Epidermal melanocyte (primary cell): ENCODE data around the gene RBM41.
"Not testable (repeated sequence)": the region's sequence is repeated elsewhere in the genome, so short reads cannot be mapped to it uniquely, and the experiment has no call there.

ENCODE experiments used
- DNase-seq: peaks from one replicate; pipeline ENCODE4 v3.0.0; 2011; ENCODE audit warnings: low spot score; ENCODE audit not compliant: insufficient read length

The RBM41 gene

GRCh38 chrX:107118322-107119147 lies at the start of gene RBM41:
Gene RBM41 (minus strand): TSS chrX:107118822. CDS start chrX:107118773, 49 bp downstream.
- DNase-seq: peak; percentile 19

- DNase-seq: no peak
Observed at GRCh38 chrX:107168257-107168656, 49.6 kb upstream of the RBM41 start.

- no peak for DNase-seq
Observed at GRCh38 chrX:107167163-107167921, 48.7 kb upstream of the RBM41 start.

GRCh38 chrX:107157618-107158017 lies 39.0 kb upstream of the RBM41 start:
- DNase-seq: not testable (repeated sequence)

GRCh38 chrX:107155621-107156430 lies 37.2 kb upstream of the RBM41 start:
- not testable (repeated sequence) for DNase-seq

- DNase-seq: no peak
Observed at GRCh38 chrX:107154787-107155620, 36.4 kb upstream of the RBM41 start.

- no peak for DNase-seq
Observed at GRCh38 chrX:107153005-107153404, 34.4 kb upstream of the RBM41 start.

- DNase-seq: no peak
Observed at GRCh38 chrX:107146670-107147069, 28.0 kb upstream of the RBM41 start.

GRCh38 chrX:107135965-107136307 lies 17.3 kb upstream of the RBM41 start:
- no peak for DNase-seq

GRCh38 chrX:107135049-107135964 lies 16.7 kb upstream of the RBM41 start:
- no peak for DNase-seq

GRCh38 chrX:107123750-107124149 lies 5.1 kb upstream of the RBM41 start:
- no peak for DNase-seq

- DNase-seq: no peak
Observed at GRCh38 chrX:107119283-107119682, 661 bp upstream of the RBM41 start.

- DNase-seq: no peak
Observed at GRCh38 chrX:107117993-107118321, 665 bp downstream of the RBM41 start.

GRCh38 chrX:107107459-107107858 lies 11.2 kb downstream of the RBM41 start:
- DNase-seq: no peak

- DNase-seq: no peak
Observed at GRCh38 chrX:107102980-107103379, 15.6 kb downstream of the RBM41 start.

GRCh38 chrX:107076158-107076557 lies 42.5 kb downstream of the RBM41 start:
- DNase-seq: no peak

- not testable (repeated sequence) for DNase-seq
Observed at GRCh38 chrX:107057731-107058130, 60.9 kb downstream of the RBM41 start.

- DNase-seq: no peak
Observed at GRCh38 chrX:107054978-107055377, 63.6 kb downstream of the RBM41 start.

- no peak for DNase-seq
Observed at GRCh38 chrX:107050195-107050709, 68.4 kb downstream of the RBM41 start.

GRCh38 chrX:107047622-107048021 lies 71.0 kb downstream of the RBM41 start:
- no peak for DNase-seq
